Measurements from ENCODE around the gene NDUFA12.

- TF ChIP-seq, protein P1, sequence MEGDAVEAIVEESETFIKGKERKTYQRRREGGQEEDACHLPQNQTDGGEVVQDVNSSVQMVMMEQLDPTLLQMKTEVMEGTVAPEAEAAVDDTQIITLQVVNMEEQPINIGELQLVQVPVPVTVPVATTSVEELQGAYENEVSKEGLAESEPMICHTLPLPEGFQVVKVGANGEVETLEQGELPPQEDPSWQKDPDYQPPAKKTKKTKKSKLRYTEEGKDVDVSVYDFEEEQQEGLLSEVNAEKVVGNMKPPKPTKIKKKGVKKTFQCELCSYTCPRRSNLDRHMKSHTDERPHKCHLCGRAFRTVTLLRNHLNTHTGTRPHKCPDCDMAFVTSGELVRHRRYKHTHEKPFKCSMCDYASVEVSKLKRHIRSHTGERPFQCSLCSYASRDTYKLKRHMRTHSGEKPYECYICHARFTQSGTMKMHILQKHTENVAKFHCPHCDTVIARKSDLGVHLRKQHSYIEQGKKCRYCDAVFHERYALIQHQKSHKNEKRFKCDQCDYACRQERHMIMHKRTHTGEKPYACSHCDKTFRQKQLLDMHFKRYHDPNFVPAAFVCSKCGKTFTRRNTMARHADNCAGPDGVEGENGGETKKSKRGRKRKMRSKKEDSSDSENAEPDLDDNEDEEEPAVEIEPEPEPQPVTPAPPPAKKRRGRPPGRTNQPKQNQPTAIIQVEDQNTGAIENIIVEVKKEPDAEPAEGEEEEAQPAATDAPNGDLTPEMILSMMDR (IDR thresholded peaks at IDR 0.05) = no peak
- TF ChIP-seq POLR2AphosphoS5 (IDR thresholded peaks at IDR 0.05) = no peak
- TF ChIP-seq POLR2A (IDR thresholded peaks at IDR 0.05) = no peak
Measured at GRCh38 chr12:94983321-94983720, 20.2 kb downstream of the NDUFA12 start.
